GM19025 (cell line): Measurements from ENCODE around the gene NUDC.
"Not testable (repeated sequence)": the region's sequence is repeated elsewhere in the genome, so short reads cannot be mapped to it uniquely, and the experiment has no call there.

Experiments used
- ATAC-seq: cut with Tn5 transposase; IDR thresholded peaks from one replicate; pipeline ENCODE4 v1.9.1; 2021; ENCODE audit warnings: mild to moderate bottlenecking, low read depth, moderate library complexity; ENCODE audit not compliant: unreplicated experiment

NUDC gene

GRCh38 chr1:26910343-26911160 is 11.0 kb upstream of the NUDC start:
- no peak for ATAC-seq

DNA sequence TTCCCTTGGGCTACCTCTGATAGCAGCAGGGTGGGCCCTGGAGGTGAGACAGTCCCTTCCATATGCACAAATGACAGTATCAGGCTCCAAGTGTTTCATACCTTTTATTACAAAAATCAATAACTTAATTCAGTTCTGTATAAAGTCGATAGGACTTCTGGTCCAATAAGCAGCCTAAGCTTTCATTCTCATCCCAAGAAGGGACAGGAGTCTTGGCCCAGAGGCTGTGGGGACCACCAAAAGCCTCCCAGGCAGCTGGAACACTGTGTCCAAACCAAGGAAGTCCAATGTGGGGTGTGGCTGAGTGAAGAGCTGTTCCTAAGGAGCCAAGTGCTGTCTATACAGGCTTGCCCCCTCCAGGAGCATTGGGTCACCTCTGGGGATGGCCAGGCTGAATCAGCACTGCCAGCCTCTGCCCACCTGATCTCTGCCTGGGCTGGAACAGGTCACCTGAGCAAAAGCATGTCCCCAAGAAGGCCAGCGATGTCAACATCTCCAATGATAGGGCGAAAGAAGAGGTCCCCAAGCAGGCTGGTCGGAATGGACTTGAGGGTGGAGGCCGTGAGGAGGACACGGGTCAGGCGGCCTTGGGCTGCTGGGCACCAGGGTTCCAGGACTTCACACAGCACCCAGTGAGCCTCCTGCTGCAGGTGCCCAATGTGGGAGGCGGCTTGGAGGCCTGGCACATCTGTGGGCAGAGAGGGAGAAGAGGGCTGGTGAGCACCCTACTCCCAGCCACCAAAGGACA is 10.0 kb upstream of the NUDC start:
- no peak for ATAC-seq

- ATAC-seq, result no peak
Observed at GRCh38 chr1:26912147-26912490, 9.4 kb upstream of the NUDC start.

DNA sequence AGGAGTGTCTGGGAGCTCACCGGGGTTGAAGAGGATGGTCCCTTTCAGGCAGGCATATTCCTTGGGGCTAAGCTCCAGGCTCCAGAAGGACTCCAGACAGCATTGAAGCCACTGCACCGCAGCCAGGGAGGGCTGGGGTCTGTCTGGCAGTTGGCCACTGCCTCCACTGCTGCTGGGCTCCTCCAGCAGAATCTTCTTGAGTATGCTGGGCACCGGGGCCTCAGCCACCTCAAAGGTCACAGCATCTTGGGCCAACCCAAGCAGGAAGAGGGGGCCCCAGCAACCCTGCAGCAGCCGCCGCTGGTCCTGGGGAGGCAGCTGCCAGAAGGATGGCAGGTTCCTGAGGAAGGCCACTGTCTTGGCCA is 8.2 kb upstream of the NUDC start:
- ATAC-seq, result no peak

- ATAC-seq, result no peak
Observed at GRCh38 chr1:26913754-26914619, 7.6 kb upstream of the NUDC start, which contains the start of gene NR0B2. Gene NR0B2, minus strand, starts transcription at chr1:26913975. Its CDS starts 35 bp downstream, at chr1:26913940.

DNA sequence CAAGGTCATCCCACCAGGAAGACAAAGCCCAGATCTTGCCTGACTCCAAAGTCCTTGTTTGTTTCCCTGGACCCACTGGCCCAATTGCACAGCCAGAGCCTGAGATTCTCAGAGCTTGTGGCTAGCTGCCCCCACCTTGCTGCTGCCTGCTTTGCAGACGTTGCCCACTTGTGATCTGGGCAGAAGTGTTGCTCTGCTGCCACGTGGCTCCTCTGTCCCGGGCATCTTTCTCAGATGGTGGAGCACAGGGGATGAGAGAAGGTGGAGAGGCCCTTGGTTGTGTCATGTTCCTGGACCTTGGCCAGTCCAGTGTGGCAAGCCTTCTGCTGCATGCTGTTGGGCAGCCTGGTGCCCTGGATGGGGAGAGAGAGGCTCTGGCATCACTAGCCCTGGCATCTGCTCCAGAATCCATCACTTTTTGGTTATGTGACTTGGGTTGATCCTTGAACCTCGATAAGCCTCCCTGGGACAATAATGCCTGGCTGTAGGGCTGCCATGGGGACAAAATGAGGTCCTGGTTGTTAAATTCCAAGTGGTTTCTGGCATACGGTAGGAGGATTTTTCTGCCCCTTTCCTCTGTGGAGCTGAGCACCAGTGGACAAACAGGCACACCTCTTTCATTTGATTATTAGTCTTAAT is 6.2 kb upstream of the NUDC start:
- no peak for ATAC-seq

DNA sequence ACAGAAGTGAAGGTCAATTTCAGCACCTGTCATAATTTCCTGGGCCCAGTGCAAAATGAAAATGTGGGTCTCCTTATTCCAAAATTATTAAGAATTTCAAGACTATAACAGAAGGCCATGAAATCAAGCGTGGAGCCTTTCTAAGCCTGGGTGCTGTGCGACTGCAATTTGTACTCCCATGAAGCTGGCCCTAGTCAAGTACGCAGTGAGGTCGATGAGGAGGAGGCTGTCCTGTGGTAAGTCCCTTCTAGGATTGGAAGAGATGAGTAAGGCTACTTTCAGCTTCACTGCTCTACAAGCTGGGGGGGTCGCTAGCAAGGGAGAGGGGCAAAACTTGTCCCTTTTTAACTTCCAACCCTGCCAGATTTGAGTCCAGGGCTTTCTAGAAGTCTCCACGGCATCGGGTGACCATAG is 410 bp upstream of the NUDC start:
- peak; percentile 2 for ATAC-seq

DNA sequence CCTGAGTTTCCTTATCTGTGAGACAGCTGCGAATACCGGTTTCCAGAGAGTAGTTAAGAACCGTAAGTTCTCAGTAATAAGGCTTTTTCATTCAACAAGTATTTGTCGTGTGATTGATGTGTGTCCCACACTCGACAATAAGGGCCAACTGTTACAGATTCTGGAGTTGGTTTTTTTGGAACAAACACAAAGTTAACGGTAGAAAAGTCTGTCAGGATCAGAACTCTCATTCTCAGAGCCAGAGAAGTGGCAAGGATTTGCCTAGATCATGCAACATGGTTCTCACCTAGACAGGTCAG is 837 bp downstream of the NUDC start:
- no peak for ATAC-seq

DNA sequence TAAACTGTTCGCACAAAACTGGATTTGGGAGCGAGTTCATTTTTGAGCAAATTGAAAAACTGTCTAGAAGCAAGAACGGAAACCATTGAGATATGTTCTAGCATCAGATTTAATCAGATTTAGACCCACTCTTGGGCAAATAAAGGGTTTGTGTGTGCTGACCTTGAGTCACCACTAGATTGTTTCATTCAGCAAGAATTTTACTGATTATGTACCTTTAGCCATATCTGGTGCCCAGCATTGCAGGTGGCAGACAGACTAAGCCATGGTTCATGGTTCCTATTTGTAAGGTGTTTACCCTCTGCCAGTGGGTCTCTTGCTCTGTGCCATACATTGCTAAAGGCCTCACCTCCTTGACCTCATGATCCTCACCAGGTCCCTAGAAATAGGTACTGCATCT is 1.4 kb downstream of the NUDC start:
- no peak for ATAC-seq

- no peak for ATAC-seq
Observed at GRCh38 chr1:26923711-26924110, 2.2 kb downstream of the NUDC start.

- no peak for ATAC-seq
Observed at GRCh38 chr1:26932531-26932930, 11.0 kb downstream of the NUDC start.

GRCh38 chr1:26936823-26937222 is 15.3 kb downstream of the NUDC start:
- ATAC-seq, result no peak

- no peak for ATAC-seq
Observed at GRCh38 chr1:26938004-26938658, 16.6 kb downstream of the NUDC start.

- no peak for ATAC-seq
Observed at GRCh38 chr1:26938659-26939025, 17.1 kb downstream of the NUDC start.

GRCh38 chr1:26941311-26941710 is 19.8 kb downstream of the NUDC start:
- no peak for ATAC-seq

GRCh38 chr1:26942656-26943055 is 21.1 kb downstream of the NUDC start:
- ATAC-seq, result no peak

- no peak for ATAC-seq
Observed at GRCh38 chr1:26945138-26945537, 23.6 kb downstream of the NUDC start.

DNA sequence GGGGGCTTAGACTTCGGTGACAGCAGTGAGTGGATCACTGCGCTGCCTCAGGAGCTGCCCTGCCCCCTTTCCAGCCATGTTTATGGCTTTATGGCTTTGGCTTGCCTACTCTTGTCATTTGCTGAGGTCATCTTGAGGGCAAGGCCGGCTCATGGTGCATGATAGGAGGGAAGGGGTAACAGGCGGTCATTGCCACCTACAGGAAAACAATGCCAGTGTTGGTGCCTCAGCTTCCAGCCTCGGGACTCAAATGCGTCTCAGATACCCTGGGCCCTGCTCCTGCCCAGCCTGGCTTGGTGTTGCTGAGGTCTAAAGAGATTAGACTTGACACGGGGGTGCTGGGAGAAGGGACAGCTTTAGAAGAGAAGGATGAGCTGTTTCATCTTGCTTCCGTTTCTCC is 24.2 kb downstream of the NUDC start:
- no peak for ATAC-seq

- no peak for ATAC-seq
Observed at GRCh38 chr1:26946270-26946669, 24.7 kb downstream of the NUDC start.

- not testable (repeated sequence) for ATAC-seq
Observed at GRCh38 chr1:26948725-26949057, 27.1 kb downstream of the NUDC start.
